GM10248 (cell line): ENCODE results near the gene GHRH.

Source experiments
- CTCF ChIA-PET: fragments of 300-600 bp; sonication (Branson Sonifier 250); formaldehyde crosslinking; extraction: SDS; loops from one replicate; lab custom pipeline; 2021; ENCODE audit warnings: antibody characterized with exemption; lab: Yijun Ruan, JAX
- POLR2A ChIA-PET: fragments of 350-650 bp; sonication (Branson Sonifier 250); formaldehyde crosslinking; extraction: SDS; loops from one replicate; lab custom pipeline; 2020; ENCODE audit warnings: antibody characterized with exemption; lab: Yijun Ruan, JAX
- DNase-seq: peaks from one replicate; pipeline ENCODE4 v3.0.0; 2012; ENCODE audit errors: extremely low spot score
- CTCF ChIP-seq: IDR thresholded peaks from 2 replicates; pipeline ENCODE4 v1.5.1; 2012; ENCODE audit warnings: mild to moderate bottlenecking, low read depth; ENCODE audit errors: extremely low read depth, missing control alignments, control extremely low read depth

The GHRH gene

GRCh38 chr20:37276494-37277252 lies 15.1 kb upstream of the GHRH start:
- TF ChIP-seq CTCF = peak; percentile 55
- peak; percentile 77 for DNase-seq
- ChIA-PET CTCF (interaction anchor here (0.8 to 2.0 kb wide), 15 partner anchors 9 to 269 kb away, joined by 3 to 15 read pairs (median 6); partner anchors contain the start of gene MANBAL), POLR2A (no interaction called here)

- DNase-seq = no peak
- POLR2A ChIA-PET = no interaction called here
- TF ChIP-seq CTCF = no peak
- CTCF ChIA-PET = interaction anchor here (1.3 to 11.5 kb wide), 2 partner anchors 108 to 255 kb away, joined by 3 to 116 read pairs; no protein-coding TSS in a partner anchor
Measured at GRCh38 chr20:37274851-37275524, 13.4 kb upstream of the GHRH start.

GRCh38 chr20:37273988-37274387 lies 12.4 kb upstream of the GHRH start:
- TF ChIP-seq CTCF = no peak
- ChIA-PET CTCF (interaction anchor here (1.6 to 11.5 kb wide), 3 partner anchors 23 to 258 kb away, joined by 3 to 153 read pairs (median 116); partner anchors contain the start of gene BLCAP), POLR2A (no interaction called here)
- no peak for DNase-seq

- CTCF ChIA-PET = interaction anchor here (1.1 to 11.5 kb wide), 17 partner anchors 12 to 293 kb away, joined by 3 to 153 read pairs (median 6); partner anchors contain the start of genes BLCAP and MANBAL
- no peak for DNase-seq
- POLR2A ChIA-PET = interaction anchor here (0.6 kb wide), 1 partner anchor 1419 kb away, joined by 4 read pairs; no protein-coding TSS in a partner anchor
- TF ChIP-seq CTCF = no peak
Measured at GRCh38 chr20:37271421-37271768, 9.8 kb upstream of the GHRH start.

GRCh38 chr20:37270576-37271420 lies 9.2 kb upstream of the GHRH start:
- DNase-seq = peak; percentile 62
- no peak for TF ChIP-seq CTCF
- ChIA-PET POLR2A (no interaction called here), CTCF (interaction anchor here (0.9 to 11.5 kb wide), 37 partner anchors 11 to 950 kb away, joined by 3 to 153 read pairs (median 4); partner anchors contain the start of genes BLCAP and MANBAL)
